NAMALWA (cell line): ENCODE data around the gene TMEM271.

Experiments
- DNase-seq: peaks from one replicate; pipeline ENCODE4 v3.0.0-alpha.2; 2015; ENCODE audit warnings: low spot score

The TMEM271 gene

GRCh38 chr4:579543-580175 lies 3.6 kb upstream of the TMEM271 start:
- peak; percentile 16 for DNase-seq

DNA sequence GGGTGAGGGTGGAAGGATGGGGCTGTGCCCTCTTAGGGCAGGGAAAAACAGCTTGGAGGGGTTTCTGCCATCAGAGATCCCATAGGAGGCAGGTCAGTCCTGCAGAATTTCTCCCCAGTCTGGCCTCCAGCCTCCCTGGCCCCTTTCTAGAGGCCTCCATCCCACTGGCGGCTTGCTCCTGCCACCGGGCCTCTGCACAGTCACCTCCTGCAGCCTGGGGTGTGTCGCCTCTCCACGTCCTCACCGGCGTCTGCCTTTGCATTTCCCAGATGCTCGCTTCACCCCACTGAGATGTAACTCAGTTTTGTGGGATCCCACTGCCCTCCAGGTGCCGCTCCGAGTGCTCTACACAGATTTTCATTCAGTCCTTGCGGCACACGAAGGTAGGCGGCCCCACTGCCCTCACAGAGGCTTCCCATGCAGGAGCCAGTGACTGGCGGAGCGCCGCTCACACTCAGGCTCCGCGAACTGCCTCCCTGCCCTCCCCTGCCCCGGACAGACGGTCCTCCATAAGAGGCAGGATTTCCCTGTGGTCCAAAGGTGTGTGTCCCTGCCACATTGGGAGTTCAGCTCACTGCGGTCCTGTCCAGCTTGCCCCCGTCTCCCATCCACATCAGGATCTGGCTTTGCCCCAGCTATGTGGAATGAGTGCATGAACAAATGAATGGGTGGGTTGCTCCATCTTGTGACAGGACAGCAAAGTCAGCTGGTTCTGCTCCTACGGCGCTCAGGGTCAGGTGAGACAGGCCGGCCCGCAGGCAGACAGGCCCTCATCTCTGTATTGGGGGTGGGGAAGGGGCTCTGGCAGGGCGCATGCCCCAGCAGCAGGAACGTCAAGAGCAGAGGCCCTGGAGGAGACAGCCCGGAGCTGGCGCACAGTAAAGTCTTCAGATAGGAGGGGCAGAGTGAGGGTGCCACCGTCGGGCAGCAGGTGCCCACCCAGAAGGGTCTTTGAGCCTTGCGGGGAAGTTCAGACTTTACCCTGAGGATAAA lies 2.7 kb upstream of the TMEM271 start:
- no peak for DNase-seq

DNA sequence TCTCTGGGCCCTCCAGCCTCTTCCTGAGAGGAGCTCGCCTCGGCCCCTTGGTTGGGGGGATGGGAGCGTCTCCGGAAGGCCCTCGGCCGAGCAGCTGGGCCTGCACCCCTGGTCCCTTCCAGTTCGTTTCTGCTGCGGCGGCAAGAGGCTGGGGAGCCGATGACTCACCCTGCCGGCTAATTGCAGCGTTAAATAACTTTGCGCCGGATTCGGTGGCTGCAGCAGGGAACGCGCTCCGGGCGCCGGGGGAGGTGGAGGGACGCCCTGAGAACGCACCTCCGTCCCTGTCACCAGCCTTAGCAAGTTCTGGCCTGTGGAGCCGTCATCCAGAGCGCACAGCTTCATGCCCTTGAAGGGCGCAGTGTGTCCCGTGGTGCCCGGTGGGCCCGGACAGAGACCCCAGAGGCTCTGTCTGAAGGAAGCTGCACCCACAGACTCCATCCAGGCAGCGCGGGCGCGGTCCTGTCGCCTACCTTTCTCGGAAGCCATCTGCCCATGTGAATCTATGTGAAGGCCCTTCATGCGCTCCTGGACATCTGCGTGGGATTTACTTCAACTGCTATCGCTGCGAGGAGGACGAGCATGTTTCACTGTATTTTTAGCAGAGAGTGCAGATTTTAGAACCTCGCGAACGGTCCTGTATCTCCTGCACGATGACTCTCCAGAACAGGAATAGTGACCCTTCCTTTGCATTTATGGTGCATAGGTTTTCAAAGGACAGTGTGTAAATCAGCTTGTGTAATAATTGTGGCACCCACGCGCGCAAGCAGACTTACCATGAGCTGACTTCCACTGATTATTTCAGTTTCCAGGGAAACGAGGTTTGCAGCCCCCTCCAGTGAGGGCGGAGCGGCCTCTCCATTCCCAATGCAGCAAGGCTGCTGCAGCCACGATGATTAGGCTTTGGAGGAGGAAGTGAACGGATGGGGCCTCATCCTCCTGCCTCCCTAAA lies 1.7 kb upstream of the TMEM271 start:
- DNase-seq, result no peak

GRCh38 chr4:576991-577498 lies 950 bp upstream of the TMEM271 start:
- DNase-seq, result no peak

DNA sequence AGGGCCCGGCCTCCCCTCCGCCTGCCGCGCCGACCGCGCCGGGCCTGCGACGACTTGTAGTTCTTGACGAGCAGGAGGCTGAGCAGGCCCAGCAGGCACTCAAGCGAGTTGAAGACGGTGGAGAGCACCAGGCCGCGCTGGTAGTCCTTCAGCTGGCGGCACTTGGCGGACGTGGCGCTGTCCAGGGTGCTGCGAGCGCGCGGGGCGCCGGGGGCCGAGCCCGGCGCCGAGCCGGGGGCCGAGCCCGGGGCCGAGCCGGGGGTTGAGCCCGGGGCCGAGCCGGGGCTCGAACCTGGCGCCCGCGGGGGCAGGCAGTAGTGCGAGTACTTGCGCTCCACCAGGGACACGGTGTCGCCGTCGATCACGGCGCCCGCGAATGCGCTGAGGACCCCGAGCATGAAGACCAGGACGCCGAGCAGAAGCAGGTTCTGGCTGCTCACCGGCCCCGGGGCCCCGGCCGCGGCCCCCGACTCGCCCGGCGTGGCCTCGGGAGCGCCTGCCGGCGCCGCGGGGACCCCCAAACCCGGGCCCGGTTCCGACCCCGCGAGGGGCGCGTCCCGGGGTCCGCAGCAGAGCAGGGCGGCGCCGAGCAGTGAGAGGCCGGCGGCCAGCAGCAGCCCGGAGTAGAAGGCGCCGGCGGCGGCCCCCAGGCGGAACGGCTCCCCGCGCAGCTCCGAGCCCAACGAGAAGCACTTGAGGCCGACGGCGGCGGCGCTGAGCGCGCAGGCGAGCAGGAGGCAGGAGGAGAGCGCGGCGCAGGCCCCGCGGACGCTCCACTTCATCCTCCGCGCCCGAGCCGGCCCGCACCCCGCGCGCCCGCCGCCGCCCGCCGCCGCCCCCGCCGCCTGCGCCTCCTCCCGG lies 584 bp downstream of the TMEM271 start:
- no peak for DNase-seq

GRCh38 chr4:574346-575161 lies 1.5 kb downstream of the TMEM271 start:
- DNase-seq, result no peak

GRCh38 chr4:573122-573892 lies 2.8 kb downstream of the TMEM271 start:
- no peak for DNase-seq

DNA sequence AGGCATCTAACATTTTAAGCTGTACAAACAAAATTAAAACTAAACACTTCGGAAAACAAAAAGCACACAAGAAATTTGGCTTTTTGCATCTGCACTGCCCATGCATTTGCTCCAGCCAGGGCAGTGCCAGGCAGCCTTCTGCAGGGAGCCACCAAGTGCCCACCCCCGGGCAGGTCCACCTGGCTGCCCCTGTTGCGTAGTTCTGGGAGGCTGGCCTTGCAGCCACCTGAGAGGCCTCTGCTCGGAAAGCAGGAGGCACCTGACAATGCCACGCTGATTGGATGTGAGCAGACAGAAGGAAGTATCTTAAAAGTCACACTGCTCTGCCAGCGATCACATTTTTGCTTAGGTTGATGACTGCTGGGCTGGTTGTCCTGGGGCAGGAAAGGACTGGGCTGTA lies 3.5 kb downstream of the TMEM271 start:
- DNase-seq, result no peak

- DNase-seq, result no peak
Observed at GRCh38 chr4:571838-572572, 4.1 kb downstream of the TMEM271 start.

DNA sequence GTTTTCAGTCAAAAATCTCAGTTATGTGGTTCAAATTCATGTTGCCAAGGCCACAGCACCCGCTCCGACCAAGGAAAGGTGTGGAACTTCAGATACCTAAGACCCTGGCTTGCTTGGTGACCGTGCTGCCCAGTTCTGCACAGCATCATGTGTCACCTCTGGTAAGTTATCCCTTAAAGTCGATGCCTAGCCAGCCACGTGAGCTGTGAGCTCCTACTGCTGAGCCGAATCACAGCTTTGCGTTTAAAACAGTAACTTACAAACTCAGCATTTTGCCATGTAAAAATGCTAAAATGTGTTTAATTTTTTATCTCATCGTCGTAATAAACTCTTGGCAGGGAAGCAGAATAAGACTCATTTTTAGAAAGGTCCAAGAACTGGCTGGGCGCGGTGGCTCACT lies 5.3 kb downstream of the TMEM271 start:
- no peak for DNase-seq

DNA sequence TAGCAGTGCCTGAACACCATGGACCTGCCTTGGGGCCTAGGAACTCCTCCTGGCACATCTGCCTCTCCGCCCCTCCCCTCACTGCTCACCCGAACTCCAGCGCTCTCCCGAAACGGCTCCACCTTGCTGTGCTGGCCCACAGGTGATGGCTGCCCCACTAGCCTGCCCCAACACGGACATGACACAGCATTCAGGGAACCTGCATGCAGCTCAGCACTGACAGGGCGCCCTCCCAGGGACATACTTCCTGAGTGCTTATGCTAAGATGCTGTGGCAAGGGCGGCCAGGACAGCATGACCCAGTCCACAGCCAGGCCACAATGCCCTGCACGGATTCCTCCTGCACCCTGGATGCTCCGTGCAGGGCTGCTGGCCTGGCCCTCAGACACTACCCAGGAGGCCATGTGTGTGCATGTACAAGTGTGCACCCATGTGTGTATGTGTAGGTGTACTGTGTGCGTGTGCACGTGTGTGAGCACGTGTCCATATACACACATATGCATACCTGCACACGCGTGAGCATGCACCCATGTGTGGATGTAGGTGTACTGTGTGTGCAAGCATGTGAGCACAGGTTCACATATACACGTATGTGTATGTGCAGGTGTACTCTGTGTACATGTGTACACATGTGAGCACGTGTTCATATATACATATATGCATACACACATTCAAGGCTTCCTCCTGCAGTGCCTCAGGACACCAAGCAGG lies 6.0 kb downstream of the TMEM271 start:
- no peak for DNase-seq

GRCh38 chr4:568962-569361 lies 7.1 kb downstream of the TMEM271 start:
- no peak for DNase-seq

DNA sequence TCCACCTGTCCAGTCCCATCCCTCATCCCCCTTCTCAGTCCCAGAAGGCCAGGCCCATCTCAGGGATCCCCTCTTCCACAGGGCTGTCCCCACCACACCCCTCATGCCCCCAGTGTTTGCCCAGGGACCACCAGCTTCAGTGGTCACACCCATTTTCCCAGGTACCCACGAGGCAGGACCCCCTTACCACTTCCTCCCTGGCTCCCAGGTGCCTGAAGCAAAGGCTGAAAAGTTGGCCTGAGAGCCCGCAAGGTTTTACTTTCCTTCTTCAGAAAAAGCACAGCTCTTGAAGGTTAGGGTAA lies 7.8 kb downstream of the TMEM271 start:
- no peak for DNase-seq

- DNase-seq, result no peak
Observed at GRCh38 chr4:567457-568350, 8.4 kb downstream of the TMEM271 start.

DNA sequence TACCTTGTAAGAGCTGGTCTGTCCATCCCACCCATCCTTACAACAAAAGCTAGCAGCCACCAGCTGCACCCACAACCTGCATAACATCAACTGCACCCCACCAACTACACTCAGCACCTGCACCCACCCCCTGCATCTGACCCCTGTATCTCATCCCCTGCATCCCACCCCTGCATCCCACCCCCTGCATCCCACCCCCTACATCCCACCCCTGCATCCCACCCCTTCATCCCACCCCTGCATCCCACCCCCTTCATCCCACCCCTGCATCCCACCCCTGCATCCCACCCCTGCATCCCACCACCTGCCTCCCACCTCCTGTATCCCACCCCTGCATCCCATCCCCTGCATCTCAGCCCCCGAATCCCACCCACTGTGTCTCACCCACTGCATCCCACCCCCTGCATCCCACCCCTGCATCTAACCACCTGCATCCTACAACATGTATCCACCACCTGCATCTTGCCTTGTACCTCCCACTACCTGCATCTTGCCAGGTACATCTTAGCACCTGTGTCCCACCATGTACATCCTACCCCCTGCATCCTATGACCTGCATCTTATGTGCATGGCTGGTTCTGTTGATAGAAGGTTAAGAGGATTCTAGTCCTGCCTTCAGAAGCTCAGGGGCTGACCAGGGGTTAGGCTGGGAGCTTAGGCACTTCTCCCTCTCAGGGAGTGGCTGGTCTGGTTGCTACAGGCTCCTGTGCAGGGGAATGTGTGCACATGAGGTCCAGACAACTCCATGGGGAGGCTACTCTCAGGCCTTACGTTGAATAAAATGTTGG lies 9.4 kb downstream of the TMEM271 start:
- DNase-seq, result no peak

GRCh38 chr4:566035-566434 lies 10.1 kb downstream of the TMEM271 start:
- DNase-seq, result no peak
